AG04449 (cell line): Measurements from ENCODE around the gene INTS11.

Experiments used
- CTCF ChIA-PET: fragments of 350-600 bp; formaldehyde crosslinking; extraction: SDS; loops from one replicate; lab custom pipeline; 2021; ENCODE audit warnings: antibody characterized with exemption; lab: Yijun Ruan, JAX
- POLR2A ChIA-PET: fragments of 400-600, 350-600 bp; formaldehyde crosslinking; extraction: SDS; loops from one replicate; lab custom pipeline; 2020; ENCODE audit warnings: antibody characterized with exemption, inconsistent platforms; lab: Yijun Ruan, JAX
- DNase-seq: peaks from one replicate; pipeline ENCODE4 v3.0.0-alpha.2; 2010; ENCODE audit warnings: low read depth, low spot score
- H3K4me3 ChIP-seq: 2 replicates; pipeline ENCODE4 v1.5.1; 2011; ENCODE audit warnings: low read depth, mild to moderate bottlenecking, control low read depth, low read length
- TF ChIP-seq, protein P1 (sequence below): IDR thresholded peaks from one replicate; pipeline ENCODE4 v1.5.1; 2011; ENCODE audit warnings: mild to moderate bottlenecking, moderate library complexity, low read length, control low read depth, inconsistent platforms; ENCODE audit not compliant: insufficient read depth; ENCODE audit errors: missing control alignments

Gene INTS11

GRCh38 chr1:1342061-1342562 is 17.7 kb upstream of the INTS11 start:
- no peak overlapping the region for H3K4me3 ChIP-seq
- ChIA-PET CTCF (interaction anchor here (0.9 to 8.3 kb wide), 3 partner anchors 9 to 30 kb away, joined by 3 to 138 read pairs (median 3); partner anchors contain the start of gene AURKAIP1), POLR2A (interaction anchor here (1.1 kb wide), 1 partner anchor 30 kb away, joined by 3 read pairs; no protein-coding TSS in a partner anchor)
- DNase-seq = no peak
- TF ChIP-seq, protein P1, sequence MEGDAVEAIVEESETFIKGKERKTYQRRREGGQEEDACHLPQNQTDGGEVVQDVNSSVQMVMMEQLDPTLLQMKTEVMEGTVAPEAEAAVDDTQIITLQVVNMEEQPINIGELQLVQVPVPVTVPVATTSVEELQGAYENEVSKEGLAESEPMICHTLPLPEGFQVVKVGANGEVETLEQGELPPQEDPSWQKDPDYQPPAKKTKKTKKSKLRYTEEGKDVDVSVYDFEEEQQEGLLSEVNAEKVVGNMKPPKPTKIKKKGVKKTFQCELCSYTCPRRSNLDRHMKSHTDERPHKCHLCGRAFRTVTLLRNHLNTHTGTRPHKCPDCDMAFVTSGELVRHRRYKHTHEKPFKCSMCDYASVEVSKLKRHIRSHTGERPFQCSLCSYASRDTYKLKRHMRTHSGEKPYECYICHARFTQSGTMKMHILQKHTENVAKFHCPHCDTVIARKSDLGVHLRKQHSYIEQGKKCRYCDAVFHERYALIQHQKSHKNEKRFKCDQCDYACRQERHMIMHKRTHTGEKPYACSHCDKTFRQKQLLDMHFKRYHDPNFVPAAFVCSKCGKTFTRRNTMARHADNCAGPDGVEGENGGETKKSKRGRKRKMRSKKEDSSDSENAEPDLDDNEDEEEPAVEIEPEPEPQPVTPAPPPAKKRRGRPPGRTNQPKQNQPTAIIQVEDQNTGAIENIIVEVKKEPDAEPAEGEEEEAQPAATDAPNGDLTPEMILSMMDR = no peak

DNA sequence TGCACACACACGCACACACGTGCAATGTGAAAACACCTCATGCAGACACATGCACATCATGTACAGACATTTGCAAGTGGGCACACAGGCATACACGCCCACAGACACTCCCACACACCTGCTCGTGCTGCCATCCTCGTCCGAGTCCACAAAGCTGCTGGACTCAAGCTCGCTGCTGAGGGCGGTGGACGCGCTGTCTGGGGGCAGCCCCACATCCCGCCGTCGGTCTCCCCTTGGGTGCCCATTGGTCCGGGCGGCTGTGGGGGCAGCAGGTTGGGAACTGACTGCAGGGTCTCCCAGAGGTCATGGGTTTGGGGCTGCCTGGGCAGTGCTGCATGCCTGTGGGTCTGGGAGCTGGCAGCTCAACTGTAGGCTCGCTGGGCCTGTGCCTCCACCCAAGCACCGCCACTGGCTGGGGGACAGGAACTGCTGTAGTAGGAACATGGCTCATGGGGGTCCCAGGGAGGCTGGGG is 17.1 kb upstream of the INTS11 start:
- POLR2A ChIA-PET = no interaction called here
- CTCF ChIA-PET = interaction anchor here (0.9 to 8.3 kb wide), 3 partner anchors 10 to 30 kb away, joined by 3 to 138 read pairs (median 3); partner anchors contain the start of gene AURKAIP1
- no peak overlapping the region for H3K4me3 ChIP-seq
- DNase-seq = no peak
- TF ChIP-seq, protein P1 = no peak

DNA sequence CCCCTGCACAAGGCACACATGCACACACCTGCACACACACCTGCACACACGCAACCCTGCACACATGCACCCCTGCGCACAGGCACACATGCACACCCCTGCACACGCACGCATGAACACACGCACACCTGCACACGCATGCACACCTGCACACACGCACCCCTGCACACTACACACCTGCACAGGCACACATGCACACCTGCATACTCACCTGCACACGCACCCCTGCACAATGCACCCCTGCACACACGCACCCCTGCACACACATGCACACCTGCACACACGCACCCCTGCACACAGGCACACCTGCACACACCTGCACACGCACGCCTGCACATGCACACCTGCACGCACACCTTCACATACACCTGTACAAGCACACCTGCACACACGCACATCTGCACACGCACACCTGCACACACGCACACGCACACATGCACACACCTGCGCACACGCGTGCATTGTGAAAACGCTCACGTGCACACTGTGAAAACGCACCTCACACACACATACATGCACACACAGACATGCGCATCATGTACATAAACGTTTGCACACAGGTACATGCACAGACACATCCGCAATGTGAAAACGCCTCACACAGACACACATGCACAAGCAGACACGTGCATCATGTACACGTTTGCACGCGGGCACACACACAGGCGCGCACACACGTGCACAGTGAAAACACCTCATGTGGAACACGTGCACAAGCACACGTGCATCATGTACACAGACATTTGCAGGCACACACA is 16.5 kb upstream of the INTS11 start:
- POLR2A ChIA-PET = no interaction called here
- no peak overlapping the region for H3K4me3 ChIP-seq
- TF ChIP-seq, protein P1 = no peak
- no peak for DNase-seq
- CTCF ChIA-PET = interaction anchor here (0.9 to 8.3 kb wide), 2 partner anchors 11 to 31 kb away, joined by 3 to 138 read pairs; partner anchors contain the start of gene AURKAIP1

DNA sequence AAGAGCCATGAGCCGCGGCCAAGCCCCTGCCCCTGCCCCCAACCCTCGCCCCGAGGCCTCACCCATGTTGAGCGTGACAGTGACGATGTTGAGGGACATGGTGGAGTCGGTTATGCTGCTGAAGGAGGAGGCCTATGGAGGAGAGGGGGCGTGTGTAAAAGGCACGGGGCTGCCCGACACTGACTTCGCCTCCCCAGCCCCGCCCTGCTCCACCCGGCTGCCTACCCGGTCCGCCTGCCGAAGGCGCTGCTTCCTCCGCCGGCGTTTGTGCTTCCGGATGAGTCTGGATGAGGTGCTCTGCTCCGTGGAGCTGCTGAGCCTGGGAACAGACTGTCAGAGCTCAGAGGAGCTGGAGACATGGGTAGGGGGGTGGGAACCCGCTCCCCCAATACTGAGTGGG is 15.7 kb upstream of the INTS11 start:
- no peak for DNase-seq
- ChIA-PET CTCF (no interaction called here), POLR2A (interaction anchor here (1.2 kb wide), 1 partner anchor 10 kb away, joined by 3 read pairs; no protein-coding TSS in a partner anchor)
- no peak overlapping the region for H3K4me3 ChIP-seq
- TF ChIP-seq, protein P1 = no peak

DNA sequence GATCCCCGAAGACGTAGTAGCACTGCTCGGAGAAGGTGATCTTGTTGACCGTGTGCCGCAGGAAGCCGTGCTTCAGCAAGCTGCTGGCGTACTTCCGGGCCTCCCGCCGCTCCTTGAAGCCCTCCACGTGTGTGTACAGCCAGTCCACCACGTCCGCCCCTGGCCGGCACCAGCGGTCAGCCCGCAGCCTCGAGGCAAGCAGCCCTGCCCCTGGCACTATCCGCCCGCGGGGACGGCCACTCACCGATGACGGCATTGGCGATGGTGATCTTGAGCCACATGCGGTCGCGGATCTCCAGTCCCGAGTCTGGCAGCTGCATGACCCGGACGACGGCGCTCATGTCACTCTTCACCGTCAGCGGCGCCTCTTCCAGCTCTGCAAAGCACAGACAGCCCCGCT is 13.8 kb upstream of the INTS11 start:
- no peak for DNase-seq
- CTCF ChIA-PET = interaction anchor here (1.1 kb wide), 1 partner anchor 10 kb away, joined by 4 read pairs; no protein-coding TSS in a partner anchor
- TF ChIP-seq, protein P1 = no peak
- H3K4me3 ChIP-seq = no peak overlapping the region
- POLR2A ChIA-PET = no interaction called here

- CTCF ChIA-PET = no interaction called here
- POLR2A ChIA-PET = no interaction called here
Measured at GRCh38 chr1:1337793-1338147, 13.3 kb upstream of the INTS11 start.

More at GRCh38 chr1:1337793-1338147, 13.3 kb upstream of the INTS11 start:
- no peak overlapping the region for H3K4me3 ChIP-seq
- TF ChIP-seq, protein P1 = no peak
- DNase-seq = no peak
